ENCODE data around the gene STK10.

DNA sequence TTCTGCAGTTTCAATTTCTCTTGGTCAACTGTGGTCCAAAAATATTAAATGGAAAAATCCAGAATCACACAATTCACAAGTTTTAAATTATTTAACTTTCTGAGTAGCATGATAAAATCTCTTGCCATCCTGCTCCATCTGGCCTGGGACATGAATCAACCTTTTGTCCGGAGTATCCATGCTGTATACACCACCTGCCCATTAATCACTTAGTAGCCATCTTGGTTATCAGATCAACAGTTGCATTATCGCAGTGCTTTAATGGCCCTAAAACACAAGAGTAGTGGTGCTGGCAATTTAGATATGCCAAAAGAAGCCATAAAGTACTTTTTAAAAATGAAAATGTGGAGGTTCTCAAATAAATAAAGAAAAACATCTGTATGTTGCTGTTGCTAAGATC, 31.3 kb upstream of the STK10 start:
- no peak for TF ChIP-seq POLR2A (IDR thresholded peaks at IDR 0.05)
- TF ChIP-seq, protein P1, sequence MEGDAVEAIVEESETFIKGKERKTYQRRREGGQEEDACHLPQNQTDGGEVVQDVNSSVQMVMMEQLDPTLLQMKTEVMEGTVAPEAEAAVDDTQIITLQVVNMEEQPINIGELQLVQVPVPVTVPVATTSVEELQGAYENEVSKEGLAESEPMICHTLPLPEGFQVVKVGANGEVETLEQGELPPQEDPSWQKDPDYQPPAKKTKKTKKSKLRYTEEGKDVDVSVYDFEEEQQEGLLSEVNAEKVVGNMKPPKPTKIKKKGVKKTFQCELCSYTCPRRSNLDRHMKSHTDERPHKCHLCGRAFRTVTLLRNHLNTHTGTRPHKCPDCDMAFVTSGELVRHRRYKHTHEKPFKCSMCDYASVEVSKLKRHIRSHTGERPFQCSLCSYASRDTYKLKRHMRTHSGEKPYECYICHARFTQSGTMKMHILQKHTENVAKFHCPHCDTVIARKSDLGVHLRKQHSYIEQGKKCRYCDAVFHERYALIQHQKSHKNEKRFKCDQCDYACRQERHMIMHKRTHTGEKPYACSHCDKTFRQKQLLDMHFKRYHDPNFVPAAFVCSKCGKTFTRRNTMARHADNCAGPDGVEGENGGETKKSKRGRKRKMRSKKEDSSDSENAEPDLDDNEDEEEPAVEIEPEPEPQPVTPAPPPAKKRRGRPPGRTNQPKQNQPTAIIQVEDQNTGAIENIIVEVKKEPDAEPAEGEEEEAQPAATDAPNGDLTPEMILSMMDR (IDR thresholded peaks at IDR 0.05): no peak
- TF ChIP-seq POLR2AphosphoS5 (IDR thresholded peaks at IDR 0.05): no peak

Data from stomach (tissue), 4 donors.